Heart left ventricle (tissue), 13 donors: ENCODE results near the gene CSPG4.

Experiments
- POLR2A ChIP-seq, 2 donors: fragments of 450-650 bp; IDR thresholded peaks; one replicate each; pipeline ENCODE4 v1.6.1; 2017; ENCODE audit warnings: antibody characterized with exemption in 2 of 2, mild to moderate bottlenecking in 2 of 2, moderate library complexity in 2 of 2
- TF ChIP-seq, protein P1 (sequence below), 12 donors: fragments of 200-600 bp; sonication (generic) in 4 of 12; IDR thresholded peaks; one replicate each; pipeline versions ENCODE4 v1.5.0 to v1.8.0; 2018 to 2022; ENCODE audit warnings: antibody characterized with exemption in 12 of 12, mild to moderate bottlenecking in 5 of 12
- donor health status: ischemic (EF 13 %, LVEDD 7.1; RV severe dilation, severe dysfunction).
- donor health status: DM: no; HTN: yes; CAD: no.
- donor health status: DM: no; HTN: no; CAD: no.
- donor health status: ischemic (EF 25% LVEDD 6.9; RV normal size, moderate dysfunction).
- donor health status: ischemic (EF 25% LVEDD 5.7; RV mildly dilated, moderate dysfunction).
- donor health status: ischemic (EF 35%, LVEDD 5.7; RV mildly dilated, moderate dysfunction).
- donor health status: nonischemic (EF 11% LVEDD 7.7; RV severe dilation, severe dysfunction).
- donor health status: DM: yes; HTN: yes; CAD: no.
- donor health status: PGD.
- donor health status: ischemic (EF 29% LVEDD 5.4; RV normal size, mild dysfunction).
- donor health status: nonischemic (EF 23%, LVEDD 6.1; RV moderate dilation, normal function).

DNA sequence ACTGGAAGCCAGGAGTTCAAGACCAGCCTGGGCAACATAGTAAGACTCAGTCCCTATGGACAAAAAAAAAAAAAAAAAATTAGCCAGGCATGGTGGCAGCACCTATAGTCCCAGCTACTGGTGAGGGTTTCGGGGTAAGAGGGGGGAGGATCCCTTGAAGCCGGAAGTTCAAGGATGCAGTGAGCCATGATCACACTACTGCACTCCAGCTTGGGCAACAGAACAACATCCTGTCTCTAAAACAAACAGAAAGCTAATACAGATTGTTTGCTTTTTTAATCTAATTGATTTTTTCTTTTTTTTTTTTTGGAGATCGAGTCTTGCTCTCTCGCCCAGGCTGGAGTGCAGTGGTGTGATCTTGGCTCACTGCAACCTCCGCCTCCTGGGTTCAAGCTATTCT lies 71.0 kb downstream of the CSPG4 start:
- TF ChIP-seq, protein P1, sequence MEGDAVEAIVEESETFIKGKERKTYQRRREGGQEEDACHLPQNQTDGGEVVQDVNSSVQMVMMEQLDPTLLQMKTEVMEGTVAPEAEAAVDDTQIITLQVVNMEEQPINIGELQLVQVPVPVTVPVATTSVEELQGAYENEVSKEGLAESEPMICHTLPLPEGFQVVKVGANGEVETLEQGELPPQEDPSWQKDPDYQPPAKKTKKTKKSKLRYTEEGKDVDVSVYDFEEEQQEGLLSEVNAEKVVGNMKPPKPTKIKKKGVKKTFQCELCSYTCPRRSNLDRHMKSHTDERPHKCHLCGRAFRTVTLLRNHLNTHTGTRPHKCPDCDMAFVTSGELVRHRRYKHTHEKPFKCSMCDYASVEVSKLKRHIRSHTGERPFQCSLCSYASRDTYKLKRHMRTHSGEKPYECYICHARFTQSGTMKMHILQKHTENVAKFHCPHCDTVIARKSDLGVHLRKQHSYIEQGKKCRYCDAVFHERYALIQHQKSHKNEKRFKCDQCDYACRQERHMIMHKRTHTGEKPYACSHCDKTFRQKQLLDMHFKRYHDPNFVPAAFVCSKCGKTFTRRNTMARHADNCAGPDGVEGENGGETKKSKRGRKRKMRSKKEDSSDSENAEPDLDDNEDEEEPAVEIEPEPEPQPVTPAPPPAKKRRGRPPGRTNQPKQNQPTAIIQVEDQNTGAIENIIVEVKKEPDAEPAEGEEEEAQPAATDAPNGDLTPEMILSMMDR (IDR thresholded peaks at IDR 0.05): no peak
- no peak for TF ChIP-seq POLR2A (IDR thresholded peaks at IDR 0.05)
